ENCODE measurements around the gene KCNK18.

The KCNK18 gene

DNA sequence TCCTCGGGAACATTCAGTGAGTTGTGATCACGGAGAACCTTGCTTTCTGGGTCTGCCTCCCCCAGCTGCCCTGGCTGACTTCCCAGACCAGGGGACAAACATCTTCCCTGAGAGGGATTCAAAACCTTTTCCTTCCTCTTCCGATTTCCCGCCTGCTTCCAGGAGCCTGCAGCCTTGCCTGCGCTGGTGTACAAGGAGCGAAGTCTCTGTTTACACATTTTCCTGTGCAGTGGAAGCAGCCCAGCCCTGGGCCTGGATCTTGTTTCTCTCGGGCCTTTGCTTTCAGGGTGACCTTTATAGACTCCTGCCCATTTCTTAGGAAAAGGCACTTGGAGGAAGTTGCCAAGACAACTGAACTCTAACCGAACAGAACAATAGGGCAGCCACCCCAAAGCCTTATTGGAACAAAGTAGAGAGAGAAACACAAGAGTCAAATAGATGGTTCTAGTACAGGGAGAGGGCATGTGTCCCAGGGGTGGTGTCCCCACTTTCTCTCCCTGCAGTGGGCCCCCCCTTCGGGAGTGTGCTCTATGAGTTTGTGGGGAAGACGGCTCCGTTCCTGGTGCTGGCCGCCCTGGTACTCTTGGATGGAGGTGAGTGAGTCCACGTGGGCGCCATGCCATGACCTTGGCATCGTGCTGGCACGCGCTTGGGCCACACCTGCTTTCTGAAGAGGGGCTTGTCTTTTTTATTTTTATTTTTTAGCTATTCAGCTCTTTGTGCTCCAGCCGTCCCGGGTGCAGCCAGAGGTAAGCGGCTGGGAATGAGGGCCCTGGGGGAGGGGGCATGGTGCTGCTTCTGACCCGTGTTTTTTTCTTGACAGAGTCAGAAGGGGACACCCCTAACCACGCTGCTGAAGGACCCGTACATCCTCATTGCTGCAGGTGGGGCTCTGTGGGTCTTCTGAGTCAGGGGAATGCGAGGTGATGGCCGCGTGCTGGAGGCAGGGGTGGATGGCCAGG is 57.8 kb downstream of the KCNK18 start:
- no peak for DNase-seq

DNA sequence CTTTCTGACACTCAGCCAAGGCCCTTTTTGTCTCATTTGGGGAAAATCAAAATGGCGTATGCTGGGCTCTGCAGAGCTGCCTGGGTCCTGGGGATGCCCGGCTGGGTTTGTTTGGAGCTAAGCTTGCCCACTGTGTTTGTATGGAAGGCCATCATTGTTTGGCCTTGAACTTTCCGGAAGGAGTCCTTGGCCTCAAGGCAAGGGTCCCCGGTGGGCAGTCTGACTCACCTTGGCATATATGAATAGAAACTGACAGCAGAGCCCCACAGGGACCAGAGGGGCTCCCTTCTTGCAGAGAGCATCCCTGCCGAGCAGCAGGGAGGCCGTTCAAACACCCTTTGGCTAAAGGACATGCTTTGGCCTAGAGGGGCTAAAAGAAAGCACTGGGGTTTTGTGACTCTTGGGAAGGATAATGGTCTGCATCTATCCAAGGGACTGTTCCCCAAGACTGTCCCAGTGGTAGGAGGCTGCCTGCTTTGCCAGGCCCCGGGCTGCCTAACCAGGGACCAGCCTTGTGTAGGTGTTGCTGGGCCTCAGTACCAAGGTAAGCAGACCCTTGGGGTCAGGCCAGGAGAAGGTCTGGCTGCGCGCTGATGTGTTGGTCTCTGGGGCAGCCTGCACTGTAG is 58.7 kb downstream of the KCNK18 start:
- no peak for DNase-seq

DNA sequence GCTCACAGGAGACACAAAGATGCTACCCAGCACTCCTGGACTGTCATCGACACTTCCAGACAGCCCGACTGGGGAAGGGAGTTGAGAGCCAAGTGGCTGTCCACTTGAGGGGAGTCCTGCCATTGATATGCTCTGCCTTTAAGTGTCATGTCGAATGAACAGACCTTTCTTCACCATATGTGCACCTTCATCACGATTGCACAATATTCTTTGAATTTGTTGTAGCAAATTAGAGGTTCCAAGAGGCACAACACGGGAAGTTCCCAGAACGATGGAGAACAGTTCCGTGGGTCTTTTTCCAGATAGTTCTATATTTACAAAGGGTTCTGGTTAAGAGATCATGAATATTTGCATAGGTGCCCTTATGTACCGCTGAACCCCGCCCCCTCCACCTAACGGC is 59.6 kb downstream of the KCNK18 start:
- DNase-seq = no peak

DNA sequence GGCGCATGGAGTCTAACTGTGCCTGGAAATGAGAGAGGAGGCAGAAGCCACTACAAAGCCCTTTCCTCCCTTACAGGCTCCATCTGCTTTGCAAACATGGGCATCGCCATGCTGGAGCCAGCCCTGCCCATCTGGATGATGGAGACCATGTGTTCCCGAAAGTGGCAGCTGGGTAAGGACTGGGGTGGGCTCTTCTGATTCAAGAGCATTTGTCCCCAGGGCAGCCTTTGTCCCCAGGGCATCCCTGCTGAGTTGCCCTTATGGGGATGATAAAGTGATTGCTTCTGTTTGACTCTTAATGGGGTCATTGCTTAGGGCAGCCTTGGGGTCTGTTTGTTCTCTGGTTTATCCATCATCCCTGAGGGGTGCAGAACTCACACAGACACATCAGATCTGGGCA is 60.4 kb downstream of the KCNK18 start:
- no peak for DNase-seq

DNA sequence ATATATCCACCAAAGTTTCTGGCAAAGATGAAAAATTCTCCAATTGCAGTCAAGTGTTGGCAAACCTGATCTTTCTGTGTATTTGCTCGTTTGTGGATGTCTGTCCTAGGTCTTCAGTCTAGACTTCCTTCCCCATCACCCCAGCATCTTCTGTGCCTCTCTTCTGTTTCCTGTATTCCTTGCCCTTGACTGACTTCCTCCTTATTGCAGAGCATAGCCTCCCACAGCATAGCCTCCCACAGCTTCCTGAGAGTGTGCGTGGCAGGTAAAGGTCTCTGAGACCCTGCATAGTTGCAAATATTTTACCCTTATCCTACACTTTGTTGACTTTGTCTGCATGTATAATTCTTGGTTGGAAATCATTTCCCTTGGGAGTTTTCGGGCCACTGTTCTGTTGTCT is 62.0 kb downstream of the KCNK18 start:
- DNase-seq = no peak
